Measurements from ENCODE around the gene ALOX5. TPM values are rescaled to one million over a fixed set of nuclear protein-coding genes. Genes with fewer than 3 reads are reported as not detected.

The ALOX5 gene
- total RNA-seq, 1 donor from 2014 or later = 1.6 TPM

- Mint-ChIP-seq H3K36me3 (no peaks in the 10 kb centered on the region), H3K27ac (no peak overlapping the region), H3K4me3 (no peak overlapping the region), H3K27me3 (ENCODE audit: insufficient read depth, low read depth) (peaks cover 5% of the 10 kb centered on the region), H3K9me3 (peaks cover 2% of the 10 kb centered on the region), H3K4me1 (no peaks in the 10 kb centered on the region)
- Histone ChIP-seq H3K4me2 (no peak overlapping the region), H3K36me3 (no peaks in the 10 kb centered on the region), H3K79me2 (ENCODE audit: low read depth) (no peaks in the 10 kb centered on the region), H3K27ac (no peak overlapping the region), H2AFZ (replicated peaks) (no peak overlapping the region), H3K4me3 (no peak overlapping the region), H3K9ac (no peak overlapping the region), H3F3A (ENCODE audit: low read depth) (no peaks in the 10 kb centered on the region), H3K4me1 (no peaks in the 10 kb centered on the region), H3K9me3 (ENCODE audit: low read depth) (no peaks in the 10 kb centered on the region), H3K27me3 (no peaks in the 10 kb centered on the region), H4K20me1 (ENCODE audit: low read depth) (no peaks in the 10 kb centered on the region)
- DNase-seq (ENCODE audit: low spot score) = no peak
- no peak for TF ChIP-seq CTCF (IDR thresholded peaks at IDR 0.05)
- no peak for TF ChIP-seq EZH2 (IDR thresholded peaks at IDR 0.05)
- TF ChIP-seq EZH2phosphoT487 (IDR thresholded peaks at IDR 0.05) = no peak
These were observed 65.9 kb downstream of the ALOX5 start for GRCh38 chr10:45439873-45440272.

- Histone ChIP-seq H3K36me3 (no peaks in the 10 kb centered on the region), H3K27me3 (no peaks in the 10 kb centered on the region), H3K4me1 (no peaks in the 10 kb centered on the region), H3F3A (ENCODE audit: low read depth) (no peaks in the 10 kb centered on the region), H2AFZ (replicated peaks) (no peak overlapping the region), H3K27ac (no peak overlapping the region), H3K79me2 (ENCODE audit: low read depth) (no peaks in the 10 kb centered on the region), H4K20me1 (ENCODE audit: low read depth) (no peaks in the 10 kb centered on the region), H3K4me3 (no peak overlapping the region), H3K9ac (no peak overlapping the region), H3K9me3 (ENCODE audit: low read depth) (no peaks in the 10 kb centered on the region), H3K4me2 (no peak overlapping the region)
- no peak overlapping the region for H3K27ac Mint-ChIP-seq
- H3K36me3 Mint-ChIP-seq = no peaks in the 10 kb centered on the region
- H3K9me3 Mint-ChIP-seq = peaks cover 2% of the 10 kb centered on the region
- peaks cover 6% of the 10 kb centered on the region for H3K27me3 Mint-ChIP-seq (ENCODE audit: insufficient read depth, low read depth)
- H3K4me1 Mint-ChIP-seq = no peaks in the 10 kb centered on the region
- no peak for DNase-seq (ENCODE audit: low spot score)
- no peak for TF ChIP-seq CTCF (IDR thresholded peaks at IDR 0.05)
- TF ChIP-seq EZH2phosphoT487 (IDR thresholded peaks at IDR 0.05) = no peak
- TF ChIP-seq EZH2 (IDR thresholded peaks at IDR 0.05) = no peak
- H3K4me3 Mint-ChIP-seq = no peak overlapping the region
These were observed 66.6 kb downstream of the ALOX5 start for GRCh38 chr10:45440511-45441062.

- Mint-ChIP-seq H3K4me3 (no peak overlapping the region), H3K36me3 (no peaks in the 10 kb centered on the region), H3K27me3 (ENCODE audit: insufficient read depth, low read depth) (peaks cover 10% of the 10 kb centered on the region), H3K4me1 (no peaks in the 10 kb centered on the region), H3K9me3 (no peaks in the 10 kb centered on the region), H3K27ac (no peak overlapping the region)
- H3K4me3 ChIP-seq = no peak overlapping the region
- H4K20me1 ChIP-seq (ENCODE audit: low read depth) = no peaks in the 10 kb centered on the region
- H3K9ac ChIP-seq = no peak overlapping the region
- H3K27me3 ChIP-seq = no peaks in the 10 kb centered on the region
- H3K27ac ChIP-seq = no peak overlapping the region
- H3K4me2 ChIP-seq = no peak overlapping the region
- H3K9me3 ChIP-seq (ENCODE audit: low read depth) = no peaks in the 10 kb centered on the region
- H2AFZ ChIP-seq (replicated peaks) = no peak overlapping the region
- H3K36me3 ChIP-seq = no peaks in the 10 kb centered on the region
- H3F3A ChIP-seq (ENCODE audit: low read depth) = no peaks in the 10 kb centered on the region
- no peaks in the 10 kb centered on the region for H3K79me2 ChIP-seq (ENCODE audit: low read depth)
- TF ChIP-seq EZH2 (IDR thresholded peaks at IDR 0.05) (no peak), EZH2phosphoT487 (IDR thresholded peaks at IDR 0.05) (no peak), CTCF (IDR thresholded peaks at IDR 0.05) (no peak)
- DNase-seq (ENCODE audit: low spot score) = no peak
- H3K4me1 ChIP-seq = no peaks in the 10 kb centered on the region
These were observed 67.5 kb downstream of the ALOX5 start for GRCh38 chr10:45441239-45442190.
